H1 (cell line): Measurements from ENCODE around the gene FARS2. TPM values are rescaled to one million over a fixed set of nuclear protein-coding genes. Genes with fewer than 3 reads are reported as not detected.

Source experiments
- CTCF ChIA-PET: fragments of 300-600 bp; sonication (Branson Sonifier 250); formaldehyde crosslinking; loops from one replicate; lab custom pipeline; 2021; ENCODE audit not compliant: partially characterized antibody; lab: Charles Lee
- POLR2A ChIA-PET: fragments of 300-600 bp; sonication (Branson Sonifier 250); formaldehyde crosslinking; loops from one replicate; lab custom pipeline; 2021; ENCODE audit warnings: inconsistent platforms; ENCODE audit not compliant: partially characterized antibody; lab: Charles Lee
- DNase-seq, 2 experiments: peaks; one replicate each; pipeline versions ENCODE4 v3.0.0 to v3.0.0-alpha.2; 2010 to 2022; ENCODE audit warnings: low spot score in 2 of 2, low read depth in 1 of 2, mixed read lengths in 1 of 2
- FAIRE-seq: peaks from 2 replicates; lab custom pipeline; 2011; peaks lifted over from hg19 to GRCh38; lab: Jason Lieb, UNC
- H2AFZ ChIP-seq: 2 replicates; pipeline ENCODE4 v1.8.1; 2012; ENCODE audit warnings: low read length, inconsistent platforms
- H2AK5ac ChIP-seq: 2 replicates; pipeline ENCODE4 v1.6.1; 2013; ENCODE audit warnings: low read depth, low read length
- H2BK120ac ChIP-seq: replicated peaks from 2 replicates; pipeline ENCODE3; 2013; ENCODE audit warnings: low read depth, low read length, inconsistent platforms
- H2BK12ac ChIP-seq: 2 replicates; pipeline ENCODE4 v1.6.1; 2013; ENCODE audit warnings: low read depth, low read length
- H2BK15ac ChIP-seq: 2 replicates; pipeline ENCODE4 v1.6.1; 2013; ENCODE audit warnings: low read length
- H2BK20ac ChIP-seq: 2 replicates; pipeline ENCODE4 v1.6.1; 2013; ENCODE audit warnings: low read length
- H2BK5ac ChIP-seq: 2 replicates; pipeline ENCODE4 v1.6.1; 2013; ENCODE audit warnings: low read depth, low read length
- H3K14ac ChIP-seq: 2 replicates; pipeline ENCODE4 v1.6.1; 2013; ENCODE audit warnings: inconsistent platforms; ENCODE audit not compliant: insufficient read length
- H3K18ac ChIP-seq: 2 replicates; pipeline ENCODE4 v1.6.1; 2013; ENCODE audit warnings: low read length; ENCODE audit errors: extremely low read depth
- H3K23ac ChIP-seq: 2 replicates; pipeline ENCODE4 v1.6.1; 2013; ENCODE audit warnings: inconsistent platforms; ENCODE audit not compliant: insufficient read length
- H3K23me2 ChIP-seq: 2 replicates; pipeline ENCODE4 v1.6.1; 2013; ENCODE audit warnings: low read depth, low read length
- H3K27ac ChIP-seq: 2 replicates; pipeline ENCODE4 v1.6.1; 2011; ENCODE audit warnings: low read depth, low read length, inconsistent platforms
- H3K27me3 ChIP-seq, 4 experiments: replicated peaks in 1 of 4; 1 replicate in 1 of 4; 2 replicates in 3 of 4; pipeline versions ENCODE4 v1.6.1 to v1.8.1; 2011 to 2013; ENCODE audit warnings: low read length in 3 of 4, mild to moderate bottlenecking in 3 of 4, inconsistent platforms in 2 of 4, mixed read lengths in 2 of 4, moderate library complexity in 1 of 4; ENCODE audit not compliant: control insufficient read depth in 3 of 4, insufficient read depth in 3 of 4; ENCODE audit errors: extremely low read depth in 1 of 4
- H3K36me3 ChIP-seq, 4 experiments: 2 replicates each; pipeline versions ENCODE4 v1.6.1 to v1.8.1; 2011 to 2013; ENCODE audit warnings: mild to moderate bottlenecking in 4 of 4, low read length in 3 of 4, moderate library complexity in 2 of 4, control low read depth in 1 of 4, inconsistent platforms in 1 of 4; ENCODE audit not compliant: insufficient read depth in 4 of 4, control insufficient read depth in 2 of 4
- H3K4ac ChIP-seq: replicated peaks from 2 replicates; pipeline ENCODE3; 2013; ENCODE audit warnings: low read length, low read depth, mixed read lengths, inconsistent platforms; ENCODE audit not compliant: insufficient read length
- H3K4me1 ChIP-seq, 4 experiments: replicated peaks in 1 of 4; 1 replicate in 1 of 4; 2 replicates in 3 of 4; pipeline versions ENCODE4 v1.6.1 to v1.8.1; 2011 to 2013; ENCODE audit warnings: low read length in 3 of 4, inconsistent platforms in 2 of 4, mixed read lengths in 1 of 4; ENCODE audit not compliant: insufficient read depth in 4 of 4, control insufficient read depth in 3 of 4
- H3K4me2 ChIP-seq, 2 experiments: 2 replicates each; pipeline versions ENCODE4 v1.6.1 to v1.8.1; 2011 to 2013; ENCODE audit warnings: low read depth in 2 of 2, low read length in 2 of 2, control low read depth in 1 of 2, inconsistent platforms in 1 of 2, mild to moderate bottlenecking in 1 of 2; ENCODE audit not compliant: insufficient read depth in 1 of 2
- H3K4me3 ChIP-seq, 4 experiments: fragments of 200-600, 300-600 bp in 1 of 4; sonication (generic), shearing (Covaris generic), sonication (Bioruptor Twin) in 1 of 4; 2 replicates each; pipeline versions ENCODE4 v1.5.1 to v1.8.1; 2011 to 2016; ENCODE audit warnings: low read length in 4 of 4, low read depth in 3 of 4, control low read depth in 2 of 4, inconsistent platforms in 2 of 4, mild to moderate bottlenecking in 2 of 4, mixed read lengths in 1 of 4, moderate library complexity in 1 of 4; ENCODE audit not compliant: insufficient read depth in 2 of 4; ENCODE audit errors: extremely low read depth in 1 of 4
- H3K56ac ChIP-seq: replicated peaks from 2 replicates; pipeline ENCODE3; 2013; ENCODE audit warnings: low read depth, mild to moderate bottlenecking, mixed read lengths, low read length, inconsistent platforms; ENCODE audit not compliant: insufficient read length
- H3K79me1 ChIP-seq: 2 replicates; pipeline ENCODE4 v1.6.1; 2013; ENCODE audit warnings: low read depth, low read length, control low read depth
- H3K79me2 ChIP-seq, 2 experiments: 2 replicates each; pipeline versions ENCODE4 v1.6.1 to v1.8.1; 2012 to 2013; ENCODE audit warnings: low read length in 2 of 2, mild to moderate bottlenecking in 2 of 2, inconsistent platforms in 1 of 2; ENCODE audit not compliant: insufficient read depth in 2 of 2, control insufficient read depth in 1 of 2
- H3K9ac ChIP-seq, 4 experiments: replicated peaks in 1 of 4; 1 replicate in 1 of 4; 2 replicates in 3 of 4; pipeline versions ENCODE4 v1.6.1 to v1.8.1; 2011 to 2013; ENCODE audit warnings: low read depth in 3 of 4, low read length in 3 of 4, control low read depth in 2 of 4, mild to moderate bottlenecking in 2 of 4, moderate library complexity in 2 of 4, inconsistent platforms in 1 of 4; ENCODE audit errors: extremely low read depth in 1 of 4
- H3K9me3 ChIP-seq, 2 experiments: 2 replicates each; pipeline versions ENCODE4 v1.6.1 to v1.8.1; 2012 to 2013; ENCODE audit warnings: mild to moderate bottlenecking in 2 of 2, moderate library complexity in 2 of 2, control low read depth in 1 of 2, inconsistent platforms in 1 of 2, low read depth in 1 of 2, low read length in 1 of 2, mixed read lengths in 1 of 2; ENCODE audit not compliant: insufficient read depth in 2 of 2
- H4K20me1 ChIP-seq, 2 experiments: replicated peaks in 1 of 2; 2 replicates each; pipeline versions ENCODE3 to v1.8.1; 2011 to 2013; ENCODE audit warnings: inconsistent platforms in 2 of 2, low read length in 2 of 2, mild to moderate bottlenecking in 1 of 2; ENCODE audit not compliant: insufficient read depth in 2 of 2, control insufficient read depth in 1 of 2
- H4K5ac ChIP-seq: 2 replicates; pipeline ENCODE4 v1.6.1; 2013; ENCODE audit warnings: low read length, low read depth, mixed read lengths, inconsistent platforms; ENCODE audit not compliant: insufficient read length
- H4K8ac ChIP-seq: 2 replicates; pipeline ENCODE4 v1.8.0; 2013; ENCODE audit warnings: mild to moderate bottlenecking, moderate library complexity, low read length, inconsistent platforms; ENCODE audit not compliant: insufficient read depth; ENCODE audit errors: extremely low read depth
- H4K91ac ChIP-seq: replicated peaks from 2 replicates; pipeline ENCODE3; 2013; ENCODE audit warnings: low read length, mixed read lengths, inconsistent platforms; ENCODE audit not compliant: insufficient read length
- ATF2 ChIP-seq: IDR thresholded peaks from 2 replicates; pipeline ENCODE4 v1.6.1; 2012; ENCODE audit warnings: low read length, inconsistent platforms
- ATF3 ChIP-seq: IDR thresholded peaks from 2 replicates; pipeline ENCODE4 v1.6.1; 2011; ENCODE audit warnings: low read depth, mild to moderate bottlenecking, low read length; ENCODE audit not compliant: insufficient read depth
- BCL11A ChIP-seq, 2 experiments: IDR thresholded peaks; one replicate each; pipeline ENCODE4 v1.6.1; 2011; ENCODE audit warnings: low read depth in 2 of 2, low read length in 2 of 2, mild to moderate bottlenecking in 2 of 2
- CHD2 ChIP-seq: IDR thresholded peaks from 2 replicates; pipeline ENCODE4 v1.6.1; 2012; ENCODE audit warnings: low read length, improper control_type of control experiment
- CREB1 ChIP-seq: IDR thresholded peaks from 2 replicates; pipeline ENCODE4 v1.6.1; 2012; ENCODE audit warnings: inconsistent platforms
- FOSL1 ChIP-seq: IDR thresholded peaks from 2 replicates; pipeline ENCODE4 v1.6.1; 2011; ENCODE audit warnings: mild to moderate bottlenecking, low read depth, low read length, moderate library complexity; ENCODE audit not compliant: insufficient read depth
- GABPA ChIP-seq: IDR thresholded peaks from 2 replicates; pipeline ENCODE4 v1.6.1; 2011; ENCODE audit warnings: mild to moderate bottlenecking, low read length, moderate library complexity, borderline replicate concordance; ENCODE audit not compliant: insufficient read depth
- NANOG ChIP-seq: IDR thresholded peaks from 2 replicates; pipeline ENCODE4 v1.6.1; 2011; ENCODE audit warnings: low read length, low read depth, mild to moderate bottlenecking, inconsistent platforms; ENCODE audit not compliant: insufficient read depth, poor library complexity, severe bottlenecking
- POLR2A ChIP-seq, 2 experiments: IDR thresholded peaks; 1 replicate in 1 of 2; 2 replicates in 1 of 2; pipeline ENCODE4 v1.6.1; 2011; ENCODE audit warnings: low read depth in 2 of 2, low read length in 2 of 2, mild to moderate bottlenecking in 2 of 2; ENCODE audit errors: control extremely low read depth in 1 of 2
- POLR2AphosphoS5 ChIP-seq: IDR thresholded peaks from 2 replicates; pipeline ENCODE4 v1.6.1; 2011; ENCODE audit warnings: low read depth, low read length
- RXRA ChIP-seq: IDR thresholded peaks from 2 replicates; pipeline ENCODE4 v1.6.1; 2011; ENCODE audit warnings: low read depth, mild to moderate bottlenecking, low read length, moderate library complexity; ENCODE audit not compliant: insufficient read depth
- SAP30 ChIP-seq: fragments of 300-600 bp; sonication (generic); IDR thresholded peaks from 2 replicates; pipeline ENCODE4 v1.7.1; 2012; ENCODE audit warnings: low read length, moderate library complexity, mild to moderate bottlenecking, inconsistent platforms; ENCODE audit not compliant: insufficient read depth, insufficient replicate concordance
- SIRT6 ChIP-seq: IDR thresholded peaks from one replicate; pipeline ENCODE4 v1.7.1; 2012; ENCODE audit warnings: low read length, inconsistent platforms
- SP1 ChIP-seq: IDR thresholded peaks from 2 replicates; pipeline ENCODE4 v1.6.1; 2011; ENCODE audit warnings: low read depth, low read length
- TAF1 ChIP-seq: IDR thresholded peaks from 2 replicates; pipeline ENCODE4 v1.6.1; 2011; ENCODE audit warnings: mild to moderate bottlenecking, low read depth, low read length
- polyA plus RNA-seq, 7 experiments: library from polyadenylated mRNA; depleted of rRNA in 3 of 7; stranded (reverse) in 5 of 7; unstranded in 2 of 7; fragments of >200 nt in 5 of 7; fragments of 200-250 nt in 2 of 7; gene quantifications; 1 replicate in 5 of 7; 2 replicates in 1 of 7; 4 replicates in 1 of 7; pipeline versions ENCODE4 v1.2.1 to v1.2.3, GENCODE V29; 2011 to 2013; ENCODE audit warnings: missing spikeins in 2 of 7, mixed read lengths in 2 of 7
- total RNA-seq: library from RNA; stranded (reverse); fragmentation: NEBNext Ultra II Directional; extraction: Animal tissue kit (Norgen Biotek cat#: 25700); gene quantifications from 2 replicates; pipeline ENCODE4 v1.2.1, GENCODE V29; 2021

FARS2 gene
- total and polyA plus RNA-seq, 2 of the 8 experiments (the other 6 are each of a cell fraction or from before 2014, with no cell fraction given): 11.7 to 14.4 TPM

GRCh38 chr6:5514353-5514752 is 253.0 kb downstream of the FARS2 start:
- H2AK5ac ChIP-seq: no peak overlapping the region
- no peak overlapping the region for H2BK5ac ChIP-seq
- H3K56ac ChIP-seq: no peak overlapping the region
- no peak overlapping the region for H3K27ac ChIP-seq
- no peak overlapping the region for H2AFZ ChIP-seq
- ChIA-PET CTCF (no interaction called here), POLR2A (no interaction called here)
- H2BK15ac ChIP-seq: no peak overlapping the region
- no peak overlapping the region for H4K91ac ChIP-seq
- no peak overlapping the region for H2BK20ac ChIP-seq
- no peak overlapping the region for H3K4ac ChIP-seq
- H3K4me2 ChIP-seq: no peak overlapping the region; a peak in 1 of 4 replicates
- no peak overlapping the region for H2BK120ac ChIP-seq
- H3K4me1 ChIP-seq: peaks cover 2 to 8% (median 6%) of the 10 kb centered on the region in 4 experiments
- no peaks in the 10 kb centered on the region for H4K20me1 ChIP-seq
- no peak for DNase-seq
- no peak overlapping the region for H3K4me3 ChIP-seq
- H2BK12ac ChIP-seq: no peak overlapping the region
- no peaks in the 10 kb centered on the region for H3K36me3 ChIP-seq
- H3K9me3 ChIP-seq: no peaks in the 10 kb centered on the region
- H3K18ac ChIP-seq: no peak overlapping the region
- H3K23me2 ChIP-seq: no peaks in the 10 kb centered on the region
- H4K8ac ChIP-seq: no peak overlapping the region
- H3K79me2 ChIP-seq: no peaks in the 10 kb centered on the region
- H3K79me1 ChIP-seq: no peaks in the 10 kb centered on the region
- H3K9ac ChIP-seq: no peak overlapping the region
- H4K5ac ChIP-seq: no peak overlapping the region
- H3K23ac ChIP-seq: no peak overlapping the region
- FAIRE-seq: no peak
- no peak overlapping the region for H3K14ac ChIP-seq
- H3K27me3 ChIP-seq: no peaks in the 10 kb centered on the region
- no peak for TF ChIP-seq TAF1
- TF ChIP-seq SIRT6: no peak
- no peak for TF ChIP-seq GABPA
- TF ChIP-seq CREB1: no peak
- TF ChIP-seq BCL11A (IDR thresholded peaks at IDR 0.05; ENCODE audit: low read depth in 2 of 2, low read length in 2 of 2): no peak
- TF ChIP-seq RXRA: no peak
- TF ChIP-seq ATF3: no peak
- TF ChIP-seq FOSL1: no peak
- TF ChIP-seq CHD2: no peak
- no peak for TF ChIP-seq NANOG
- no peak for TF ChIP-seq POLR2AphosphoS5
- no peak for TF ChIP-seq SAP30
- TF ChIP-seq POLR2A (IDR thresholded peaks at IDR 0.05; ENCODE audit: control extremely low read depth in 1 of 2, low read depth in 2 of 2, low read length in 2 of 2): no peak
- no peak for TF ChIP-seq ATF2
- TF ChIP-seq SP1: no peak
